Effector memory CD8-positive, alpha-beta T cell (primary cell): ENCODE measurements around the gene FOXN3.

Source experiments
- ATAC-seq: fragments of 150-1000 bp; cut with Tn5 transposase; replicated peaks from 2 replicates; pipeline ENCODE4 v1.10.0; 2021; ENCODE audit warnings: mild to moderate bottlenecking, moderate library complexity
- DNase-seq, 3 experiments: peaks; one replicate each; pipeline ENCODE4 v3.0.0; 2021
- H3K27ac Mint-ChIP-seq, 2 donors: one replicate each; pipeline ENCODE4 v1.8.0; 2022; ENCODE audit warnings: mild to moderate bottlenecking in 2 of 2, mixed read lengths in 2 of 2, moderate library complexity in 2 of 2
- H3K27me3 Mint-ChIP-seq, 2 donors: one replicate each; pipeline ENCODE4 v1.8.0; 2022; ENCODE audit warnings: mixed read lengths in 2 of 2
- H3K36me3 Mint-ChIP-seq: one replicate; pipeline ENCODE4 v1.8.0; 2022; ENCODE audit warnings: mild to moderate bottlenecking, moderate library complexity, mixed read lengths; ENCODE audit not compliant: insufficient read depth
- H3K4me1 Mint-ChIP-seq, 2 donors: one replicate each; pipeline ENCODE4 v1.8.0; 2022; ENCODE audit warnings: low read depth in 2 of 2, mixed read lengths in 2 of 2
- H3K4me3 Mint-ChIP-seq, 2 donors: one replicate each; pipeline ENCODE4 v1.8.0; 2022; ENCODE audit warnings: mild to moderate bottlenecking in 2 of 2, mixed read lengths in 2 of 2, moderate library complexity in 2 of 2
- H3K9me3 Mint-ChIP-seq, 2 donors: one replicate each; pipeline ENCODE4 v1.8.0; 2022; ENCODE audit warnings: mixed read lengths in 2 of 2

Gene FOXN3

DNA sequence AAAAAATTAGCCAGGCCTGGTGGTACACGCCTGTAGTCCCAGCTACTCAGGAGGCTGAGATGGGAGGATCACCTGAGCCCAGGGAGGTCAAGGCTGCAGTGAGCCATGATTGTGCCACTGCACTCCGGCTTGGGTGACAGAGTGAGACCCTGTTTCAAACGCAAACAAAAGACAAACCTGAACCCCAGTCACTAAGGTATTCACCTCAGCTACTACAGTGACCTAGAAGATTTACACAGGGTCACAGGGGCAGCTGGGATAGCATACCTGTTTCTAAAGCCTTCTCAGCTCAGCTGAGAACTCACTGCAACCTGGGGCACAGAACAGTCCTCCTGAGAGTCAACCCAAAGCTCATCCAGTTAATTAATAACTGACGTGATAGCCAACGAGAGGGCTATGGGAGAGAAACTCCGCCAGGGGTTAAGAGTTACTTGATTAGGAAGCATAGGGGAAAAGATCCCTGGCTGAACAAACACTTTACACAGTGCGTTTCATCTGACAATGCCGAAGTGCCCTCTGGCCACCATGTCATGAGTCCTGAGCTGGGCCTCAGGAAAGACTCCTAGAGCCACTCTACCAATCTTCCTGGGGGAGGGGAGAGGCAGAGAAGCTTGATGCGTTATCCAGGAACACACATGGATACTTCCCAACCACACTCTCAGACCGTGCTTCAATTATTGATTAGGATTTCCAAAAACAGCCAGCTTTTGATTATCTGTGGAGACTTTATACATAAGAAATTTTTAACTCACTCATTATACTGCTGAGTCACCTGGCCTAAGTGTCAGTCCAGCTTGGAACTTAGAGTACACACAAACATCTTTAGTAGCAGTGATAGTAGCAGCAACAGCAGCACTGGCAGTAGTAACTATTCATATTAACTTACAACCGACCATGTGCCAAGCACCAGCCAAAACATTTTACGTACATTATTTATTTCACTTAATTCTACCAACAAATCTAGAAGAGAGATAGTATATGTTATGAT, 48.2 kb downstream of the FOXN3 start:
- ATAC-seq: no peak
- H3K4me3 Mint-ChIP-seq: no peak overlapping the region
- peak overlapping the region; percentile 56 to 65 for H3K27ac Mint-ChIP-seq

DNA sequence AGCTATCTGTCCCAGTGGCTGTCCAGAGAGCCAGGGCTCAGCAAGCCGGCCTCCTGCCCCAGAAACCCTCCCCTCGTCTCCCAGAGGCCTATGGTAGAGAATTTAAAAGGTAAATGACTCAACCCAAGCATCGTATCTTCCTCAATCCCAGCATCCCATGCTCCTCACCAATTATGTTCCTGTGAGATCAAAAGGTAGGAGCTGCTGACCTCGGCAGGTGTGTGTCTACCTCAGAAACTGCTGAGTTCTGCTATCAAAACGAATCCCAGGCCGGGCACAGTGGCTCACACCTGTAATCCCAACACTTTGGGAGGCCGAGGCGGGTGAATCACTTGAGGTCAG, 49.3 kb downstream of the FOXN3 start:
- Mint-ChIP-seq H3K4me3 (no peak overlapping the region), H3K27me3 (no peaks in the 10 kb centered on the region), H3K4me1 (peaks cover 48 to 71% of the 10 kb centered on the region in 2 donors), H3K9me3 (no peaks in the 10 kb centered on the region), H3K36me3 (peaks cover 9% of the 10 kb centered on the region), H3K27ac (peak overlapping the region; percentile 56 to 65)
- DNase-seq (no peak), ATAC-seq (no peak)

More for the DNA sequence above, 48.2 kb downstream of the FOXN3 start:
- no peaks in the 10 kb centered on the region for H3K9me3 Mint-ChIP-seq
- no peaks in the 10 kb centered on the region for H3K27me3 Mint-ChIP-seq
- peaks cover 2% of the 10 kb centered on the region for H3K36me3 Mint-ChIP-seq
- peaks cover 48 to 71% of the 10 kb centered on the region in 2 donors for H3K4me1 Mint-ChIP-seq
- no peak for DNase-seq

DNA sequence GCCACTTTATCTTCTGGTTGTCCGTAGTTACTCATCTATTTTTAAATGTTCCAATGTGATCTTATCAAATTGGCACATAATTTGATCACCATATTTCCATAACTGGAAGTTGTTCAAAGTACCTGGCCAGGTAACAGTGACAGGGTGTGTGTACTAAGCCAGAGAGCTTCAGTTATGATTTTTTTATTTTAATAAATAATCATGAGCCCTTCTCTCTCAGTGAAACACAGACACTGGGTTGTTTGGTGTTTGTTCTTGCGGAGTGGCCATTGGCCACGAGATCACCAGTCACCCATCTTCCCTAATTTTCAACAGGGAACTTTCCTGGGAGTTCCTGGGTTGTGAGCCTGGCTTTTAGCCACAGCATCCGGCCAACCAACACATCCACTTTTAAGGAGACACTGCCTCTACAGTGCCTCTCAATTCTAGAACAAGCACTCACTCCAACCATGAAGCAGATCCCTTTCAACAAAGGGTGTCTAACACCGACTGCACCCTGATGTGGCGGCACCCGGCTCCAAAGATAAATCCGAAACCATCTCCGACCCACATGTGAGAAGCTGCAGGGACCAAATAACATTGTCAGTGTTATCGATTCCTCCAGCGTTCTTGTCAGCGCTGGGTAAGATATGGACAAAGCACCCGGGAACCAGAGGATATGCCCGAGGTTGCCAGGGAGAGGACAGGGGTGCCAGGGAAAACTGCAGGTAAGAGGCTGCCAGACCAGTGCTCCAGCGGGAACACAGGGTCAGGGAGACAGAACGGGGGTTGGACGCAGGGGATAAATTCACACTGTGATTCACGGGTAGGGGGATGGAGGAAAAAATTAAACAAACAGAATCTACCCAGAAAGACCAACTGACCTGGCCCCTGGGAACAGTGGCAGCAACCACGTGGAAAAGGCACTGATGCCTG, 49.9 kb downstream of the FOXN3 start:
- Mint-ChIP-seq H3K36me3 (peaks cover 11% of the 10 kb centered on the region), H3K27ac (peak overlapping the region; percentile 56 to 71), H3K27me3 (no peaks in the 10 kb centered on the region), H3K9me3 (no peaks in the 10 kb centered on the region), H3K4me3 (no peak overlapping the region), H3K4me1 (peaks cover 42 to 66% of the 10 kb centered on the region in 2 donors)
- DNase-seq: no peak
- ATAC-seq: no peak

DNA sequence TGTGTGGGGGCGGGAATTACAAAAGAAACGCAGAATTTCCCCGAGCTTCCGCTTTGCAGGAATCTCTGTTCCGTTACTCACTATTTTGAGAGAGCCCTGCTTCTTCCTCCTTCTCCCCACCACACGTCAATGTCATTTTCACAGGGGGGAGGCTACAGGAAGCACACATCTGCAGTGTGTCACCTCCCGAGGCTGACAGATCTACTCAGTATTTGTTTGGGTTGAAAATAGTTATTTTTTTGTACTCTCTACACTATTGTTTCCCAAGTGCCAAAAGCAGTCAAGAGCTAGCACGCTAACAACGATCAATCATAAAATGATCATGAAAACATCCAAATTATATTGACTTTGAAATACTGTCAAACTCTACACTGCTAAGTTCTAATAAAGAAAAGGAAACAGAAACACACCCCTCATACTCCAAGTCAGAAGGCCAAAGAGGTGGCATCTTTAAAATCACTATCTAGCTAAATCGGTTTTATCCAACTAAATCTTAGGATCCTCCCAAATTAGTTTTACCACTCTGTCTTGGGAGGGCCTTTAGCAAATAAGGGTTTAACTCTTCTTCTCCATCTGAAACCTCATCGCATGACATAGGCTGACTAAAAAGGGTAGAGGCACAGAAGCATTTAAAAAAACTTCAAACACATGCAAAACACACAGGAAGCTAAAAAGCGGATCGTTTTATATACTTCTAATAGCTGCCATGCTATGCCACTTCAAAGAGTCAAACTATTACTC, 51.8 kb downstream of the FOXN3 start:
- Mint-ChIP-seq H3K4me1 (peaks cover 33 to 49% of the 10 kb centered on the region in 2 donors), H3K27me3 (no peaks in the 10 kb centered on the region), H3K36me3 (peaks cover 11% of the 10 kb centered on the region), H3K4me3 (peak overlapping the region; percentile 75 to 81), H3K9me3 (no peaks in the 10 kb centered on the region), H3K27ac (peak overlapping the region; percentile 71 to 83)
- ATAC-seq (peak; percentile 96), DNase-seq (peak; percentile 34 to 48 (median 38))

DNA sequence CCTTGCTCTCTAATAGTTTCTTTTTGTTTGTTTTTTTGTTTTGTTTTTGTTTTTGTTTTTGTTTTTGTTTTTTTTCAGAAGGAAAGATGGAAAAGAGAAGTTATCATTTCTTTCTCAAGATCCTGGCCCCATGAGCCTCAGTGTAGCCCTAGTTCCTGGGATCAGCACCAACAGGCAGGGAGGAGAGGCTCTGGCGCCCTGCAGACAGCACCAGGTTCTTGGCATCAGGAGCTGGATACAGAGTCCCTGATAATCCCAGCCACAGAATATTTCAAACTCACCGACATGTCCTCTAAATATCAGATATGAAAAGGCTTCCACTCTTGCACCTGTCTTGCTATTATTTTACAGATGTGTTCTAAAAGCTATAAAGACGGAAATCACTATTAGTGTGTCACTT, 52.7 kb downstream of the FOXN3 start:
- Mint-ChIP-seq H3K4me3 (peak overlapping the region; percentile 75 to 81), H3K36me3 (peaks cover 19% of the 10 kb centered on the region), H3K27me3 (no peaks in the 10 kb centered on the region), H3K9me3 (no peaks in the 10 kb centered on the region), H3K27ac (peak overlapping the region; percentile 71 to 83), H3K4me1 (peaks cover 29 to 41% of the 10 kb centered on the region in 2 donors)
- ATAC-seq: no peak
- no peak for DNase-seq

DNA sequence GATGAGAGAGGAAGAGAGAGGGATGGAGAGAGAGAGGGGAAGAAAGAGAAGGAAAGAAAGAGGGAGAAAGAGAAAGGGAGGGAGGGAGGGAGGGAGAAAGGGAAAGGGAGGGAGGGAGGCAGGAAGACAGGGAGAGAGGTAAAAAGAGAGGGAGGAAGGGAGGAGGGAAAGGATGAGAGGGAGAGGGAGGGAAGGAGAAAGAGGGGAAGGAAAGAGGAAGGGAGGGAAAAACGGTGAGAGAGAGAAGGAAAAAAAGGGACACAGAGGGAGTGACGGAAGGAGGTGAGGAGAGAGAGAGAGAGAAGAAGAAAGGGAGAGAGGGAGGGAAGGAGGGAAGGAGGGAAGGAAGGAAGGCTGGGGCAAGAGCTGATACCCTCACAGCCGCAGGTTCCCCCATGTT, 56.8 kb downstream of the FOXN3 start:
- no peaks in the 10 kb centered on the region for H3K27me3 Mint-ChIP-seq
- H3K4me1 Mint-ChIP-seq: peaks cover 29 to 36% of the 10 kb centered on the region in 2 donors
- DNase-seq (no peak), ATAC-seq (no peak)
- H3K4me3 Mint-ChIP-seq: peak overlapping the region in 1 of 2 donors; percentile 6
- no peaks in the 10 kb centered on the region for H3K9me3 Mint-ChIP-seq
- peaks cover 23% of the 10 kb centered on the region for H3K36me3 Mint-ChIP-seq
- peak overlapping the region; percentile 90 to 92 for H3K27ac Mint-ChIP-seq

DNA sequence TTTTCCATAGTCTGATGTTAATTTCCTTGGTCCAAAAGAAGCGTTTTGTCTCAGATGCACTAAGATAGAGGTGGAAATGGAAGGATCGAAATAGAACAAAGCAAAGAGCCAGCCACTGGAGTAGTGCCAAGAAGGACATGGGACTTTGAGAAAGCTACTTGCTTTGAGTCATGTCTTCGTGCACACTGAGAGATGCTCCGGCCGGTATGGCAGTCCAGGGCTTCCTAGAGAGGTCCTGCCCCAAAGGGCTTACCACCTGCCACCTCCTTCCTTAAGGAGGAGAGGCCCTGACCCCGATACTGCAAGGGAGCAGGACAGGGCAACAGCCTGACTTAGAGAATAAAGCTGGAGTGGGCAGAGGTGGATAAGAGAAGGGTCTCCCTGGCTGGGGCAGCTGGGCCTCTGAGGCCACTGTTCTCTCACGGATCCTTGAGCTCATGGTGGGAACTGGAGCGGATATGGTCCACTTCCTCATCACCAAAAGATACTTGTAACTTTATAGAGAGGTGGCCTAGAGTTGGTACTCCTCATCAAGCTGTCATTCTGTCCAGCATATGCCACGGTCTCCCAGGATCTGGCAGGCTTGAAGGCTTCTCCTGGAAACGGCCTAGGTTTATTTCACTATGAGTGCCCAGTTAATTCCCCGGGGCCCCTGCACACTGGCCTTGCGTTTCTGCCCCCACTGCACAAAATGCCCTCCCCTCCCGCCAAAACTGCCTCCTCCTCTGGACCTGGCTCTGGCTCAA, 57.4 kb downstream of the FOXN3 start:
- H3K4me3 Mint-ChIP-seq: peak overlapping the region; percentile 6 to 13
- DNase-seq (no peak), ATAC-seq (no peak)
- peak overlapping the region; percentile 90 to 92 for H3K27ac Mint-ChIP-seq
- H3K9me3 Mint-ChIP-seq: no peaks in the 10 kb centered on the region
- peaks cover 23% of the 10 kb centered on the region for H3K36me3 Mint-ChIP-seq
- H3K4me1 Mint-ChIP-seq: peaks cover 23 to 30% of the 10 kb centered on the region in 2 donors
- no peaks in the 10 kb centered on the region for H3K27me3 Mint-ChIP-seq

DNA sequence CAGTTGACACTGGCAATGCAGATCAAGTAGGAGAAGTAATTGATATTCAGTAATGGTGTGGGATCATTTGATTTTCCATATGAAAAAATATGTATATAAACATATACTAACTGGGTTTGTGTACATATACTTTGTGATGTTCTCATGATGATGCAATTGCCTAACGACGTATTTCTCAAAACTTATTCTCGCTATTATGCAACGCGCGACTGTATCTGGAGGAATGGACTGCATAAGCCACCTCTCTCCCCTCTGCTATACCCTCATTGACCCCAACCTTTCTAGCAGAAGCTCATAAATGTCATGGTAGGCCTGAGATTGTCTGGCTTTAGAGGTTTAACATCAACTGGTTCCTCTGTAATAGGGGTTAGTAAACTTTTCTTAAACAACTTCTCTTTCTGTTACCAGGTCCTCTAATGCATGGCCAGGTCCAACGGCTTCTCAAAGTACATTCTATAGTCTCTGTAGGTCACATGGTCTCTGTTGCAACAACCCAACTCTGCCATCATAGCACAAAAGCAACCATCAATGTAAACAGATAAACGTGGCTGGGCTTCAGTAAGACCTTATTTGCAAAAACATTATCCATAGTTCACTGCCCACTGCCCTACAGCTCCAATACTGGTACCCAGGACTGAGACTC, 59.3 kb downstream of the FOXN3 start:
- DNase-seq (no peak), ATAC-seq (no peak)
- Mint-ChIP-seq H3K36me3 (peaks cover 17% of the 10 kb centered on the region), H3K27ac (no peak overlapping the region), H3K4me3 (no peak overlapping the region), H3K4me1 (peaks cover 17 to 20% of the 10 kb centered on the region in 2 donors), H3K9me3 (no peaks in the 10 kb centered on the region), H3K27me3 (no peaks in the 10 kb centered on the region)

DNA sequence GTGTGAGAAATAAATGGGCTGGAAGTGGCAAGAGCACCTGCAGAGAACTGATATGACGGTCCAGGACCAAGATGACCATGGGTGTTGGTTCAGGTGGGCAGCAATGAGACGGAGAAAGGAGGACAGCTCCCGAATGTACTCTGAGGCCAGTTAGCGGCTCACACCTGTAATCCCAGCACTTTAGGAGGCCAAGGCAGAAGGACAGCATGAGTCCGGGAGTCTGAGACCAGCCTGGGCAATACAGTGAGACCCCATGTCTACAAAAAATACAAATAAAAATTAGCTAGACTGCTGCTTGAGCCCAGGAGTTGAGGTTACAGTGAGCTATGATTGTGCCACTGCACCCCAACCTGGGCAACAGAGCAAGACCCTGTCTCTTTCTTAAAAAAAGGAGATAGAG, 60.1 kb downstream of the FOXN3 start:
- no peak overlapping the region for H3K27ac Mint-ChIP-seq
- no peak overlapping the region for H3K4me3 Mint-ChIP-seq
- no peaks in the 10 kb centered on the region for H3K27me3 Mint-ChIP-seq
- H3K9me3 Mint-ChIP-seq: no peaks in the 10 kb centered on the region
- DNase-seq (no peak), ATAC-seq (no peak)
- H3K4me1 Mint-ChIP-seq: peaks cover 24 to 25% of the 10 kb centered on the region in 2 donors
- peaks cover 15% of the 10 kb centered on the region for H3K36me3 Mint-ChIP-seq

DNA sequence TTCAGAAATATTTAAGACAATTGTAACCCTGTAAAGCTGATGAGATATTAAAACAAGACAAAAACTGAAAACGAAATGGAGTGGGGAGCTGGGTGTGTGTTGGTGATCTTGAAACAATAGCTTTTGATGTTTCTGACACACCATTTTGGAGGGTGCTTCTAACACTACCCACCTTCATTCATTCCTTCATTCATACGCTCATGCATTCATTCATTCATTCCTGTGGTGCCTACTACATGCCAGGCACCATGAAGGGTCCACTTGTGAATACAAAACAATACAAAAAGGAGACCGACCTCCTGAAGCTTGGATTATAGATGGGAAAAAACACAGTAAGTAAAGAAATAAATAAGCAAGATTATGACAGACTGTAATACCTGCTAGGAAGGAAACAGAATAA, 60.5 kb downstream of the FOXN3 start:
- H3K4me3 Mint-ChIP-seq: no peak overlapping the region
- peaks cover 17% of the 10 kb centered on the region for H3K36me3 Mint-ChIP-seq
- no peaks in the 10 kb centered on the region for H3K27me3 Mint-ChIP-seq
- no peaks in the 10 kb centered on the region for H3K9me3 Mint-ChIP-seq
- DNase-seq (no peak), ATAC-seq (no peak)
- H3K27ac Mint-ChIP-seq: no peak overlapping the region
- peaks cover 28% of the 10 kb centered on the region in 2 donors for H3K4me1 Mint-ChIP-seq

DNA sequence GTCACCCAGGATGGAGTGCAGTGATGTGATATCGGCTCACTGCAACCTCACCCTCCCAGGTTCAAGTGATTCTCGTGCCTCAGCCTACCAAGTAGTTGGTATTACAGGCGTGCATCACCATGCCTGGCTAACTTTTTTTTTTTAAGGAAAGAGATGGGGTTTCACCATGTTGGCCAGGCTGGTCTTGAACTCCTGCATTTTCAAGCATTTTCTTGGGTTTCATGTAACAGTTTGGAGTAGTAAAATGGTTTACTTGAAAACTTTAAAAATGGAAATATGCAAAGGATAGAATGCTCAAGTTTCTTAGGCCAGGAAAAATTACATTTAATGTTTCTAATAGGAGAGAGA, 63.3 kb downstream of the FOXN3 start:
- Mint-ChIP-seq H3K27me3 (no peaks in the 10 kb centered on the region), H3K4me1 (peaks cover 43 to 51% of the 10 kb centered on the region in 2 donors), H3K27ac (peak overlapping the region in 1 of 2 donors; percentile 91), H3K4me3 (no peak overlapping the region), H3K36me3 (peaks cover 10% of the 10 kb centered on the region), H3K9me3 (no peaks in the 10 kb centered on the region)
- no peak for ATAC-seq
- DNase-seq: no peak
